ENCODE measurements around the gene PREX1. TPM values are rescaled to one million over a fixed set of nuclear protein-coding genes. Genes with fewer than 3 reads are reported as not detected.

Gene PREX1
- total RNA-seq, 3 donors from 2014 or later, result 53.1 to 84.2 (median 65.1) TPM

- TF ChIP-seq CTCF (IDR thresholded peaks at IDR 0.05), result no peak
- no peak for TF ChIP-seq POLR2A (IDR thresholded peaks at IDR 0.05)
- TF ChIP-seq POLR2AphosphoS5 (IDR thresholded peaks at IDR 0.05), result no peak
- H3K9me3 ChIP-seq, result no peaks in the 10 kb centered on the region
- no peak for DNase-seq (ENCODE audit: low spot score in 2 of 2)
- no peaks in the 10 kb centered on the region for H3K27me3 ChIP-seq
- H3K4me1 ChIP-seq, result peaks cover 0 to 5% of the 10 kb centered on the region in 2 donors
- intact Hi-C loops (cut with DNase I; ENCODE audit: low total_unique reads), result no loop called here
- no peaks in the 10 kb centered on the region for H3K36me3 ChIP-seq
- no peak overlapping the region for H3K4me3 ChIP-seq
- H3K27ac ChIP-seq, result no peak overlapping the region
These were observed 92.7 kb downstream of the PREX1 start for GRCh38 chr20:48735112-48735511.

- Histone ChIP-seq H3K4me1 (peaks cover 0 to 5% of the 10 kb centered on the region in 2 donors), H3K36me3 (no peaks in the 10 kb centered on the region), H3K9me3 (no peaks in the 10 kb centered on the region), H3K27ac (no peak overlapping the region), H3K4me3 (no peak overlapping the region), H3K27me3 (no peaks in the 10 kb centered on the region)
- no peak for TF ChIP-seq POLR2A (IDR thresholded peaks at IDR 0.05)
- no peak for TF ChIP-seq POLR2AphosphoS5 (IDR thresholded peaks at IDR 0.05)
- TF ChIP-seq CTCF (IDR thresholded peaks at IDR 0.05), result no peak
- intact Hi-C loops (cut with DNase I; ENCODE audit: low total_unique reads), result loop anchor here (5.0 kb wide), 1 partner anchor 1328 kb away; no protein-coding TSS in a partner anchor
- DNase-seq (ENCODE audit: low spot score in 2 of 2), result no peak
These were observed 93.6 kb downstream of the PREX1 start for GRCh38 chr20:48734104-48734749.

GRCh38 chr20:48733296-48733790, 94.5 kb downstream of the PREX1 start:
- no peaks in the 10 kb centered on the region for H3K36me3 ChIP-seq
- no peak for DNase-seq (ENCODE audit: low spot score in 2 of 2)
- TF ChIP-seq CTCF (IDR thresholded peaks at IDR 0.05) (no peak), POLR2AphosphoS5 (IDR thresholded peaks at IDR 0.05) (no peak), POLR2A (IDR thresholded peaks at IDR 0.05) (no peak)
- H3K27ac ChIP-seq, result no peak overlapping the region
- H3K9me3 ChIP-seq, result no peaks in the 10 kb centered on the region
- peaks cover 0 to 5% of the 10 kb centered on the region in 2 donors for H3K4me1 ChIP-seq
- no peaks in the 10 kb centered on the region for H3K27me3 ChIP-seq
- H3K4me3 ChIP-seq, result no peak overlapping the region
- intact Hi-C loops (cut with DNase I; ENCODE audit: low total_unique reads), result loop anchor here (5.0 kb wide), 1 partner anchor 1329 kb away; no protein-coding TSS in a partner anchor

- no peak overlapping the region for H3K27ac ChIP-seq
These were observed 95.5 kb downstream of the PREX1 start for GRCh38 chr20:48732081-48732829.

More at GRCh38 chr20:48732081-48732829, 95.5 kb downstream of the PREX1 start:
- no peaks in the 10 kb centered on the region for H3K36me3 ChIP-seq
- H3K4me3 ChIP-seq, result no peak overlapping the region
- no peaks in the 10 kb centered on the region for H3K27me3 ChIP-seq
- peaks cover 0 to 5% of the 10 kb centered on the region in 2 donors for H3K4me1 ChIP-seq
- H3K9me3 ChIP-seq, result no peaks in the 10 kb centered on the region
- TF ChIP-seq POLR2AphosphoS5 (IDR thresholded peaks at IDR 0.05) (no peak), CTCF (IDR thresholded peaks at IDR 0.05) (no peak), POLR2A (IDR thresholded peaks at IDR 0.05) (no peak)
- no peak for DNase-seq (ENCODE audit: low spot score in 2 of 2)
- intact Hi-C loops (cut with DNase I; ENCODE audit: low total_unique reads), result loop anchor here (5.0 kb wide), 1 partner anchor 1330 kb away; no protein-coding TSS in a partner anchor
